ENCODE data around the gene RAI2. TPM values are rescaled to one million over a fixed set of nuclear protein-coding genes. Genes with fewer than 3 reads are reported as not detected.

The RAI2 gene
- total RNA-seq, 2 donors from 2014 or later, result 32.5 to 33.8 TPM

Other genes with a start within 250 kb of the RAI2 start
- 10 to 100 TPM; 10.5 to 12.7 TPM for gene SCML1, start 123.8 kb downstream of the RAI2 start, total RNA-seq